Psoas muscle (tissue), 8 donors: ENCODE results near the gene AQP5. TPM values are rescaled to one million over a fixed set of nuclear protein-coding genes. Genes with fewer than 3 reads are reported as not detected.
A peak's percentile ranks its signal among the peaks of the same experiment; 100 is the strongest.

Source experiments
- ATAC-seq, 4 donors: fragments of 200-7000 bp; cut with Tn5 transposase; one replicate each; pipeline ENCODE4 v1.9.1; 2020; ENCODE audit warnings: moderate library complexity in 3 of 4, mild to moderate bottlenecking in 2 of 4
- DNase-seq, 2 donors: peaks; one replicate each; pipeline ENCODE4 v3.0.0-alpha.2; 2020
- H3K27ac ChIP-seq: fragments of 200-600 bp; one replicate; pipeline ENCODE4 v1.8.0; 2022
- H3K27me3 ChIP-seq, 3 donors: fragments of 200-600 bp in 1 of 3; one replicate each; pipeline versions ENCODE4 v1.6.1 to v1.8.0; 2013 to 2022; ENCODE audit warnings: low read length in 2 of 3, mild to moderate bottlenecking in 2 of 3, moderate library complexity in 1 of 3; ENCODE audit not compliant: insufficient read depth in 3 of 3
- H3K36me3 ChIP-seq, 2 donors: fragments of 200-600 bp in 1 of 2; one replicate each; pipeline versions ENCODE4 v1.6.1 to v1.8.0; 2013 to 2022; ENCODE audit warnings: low read depth in 1 of 2, mild to moderate bottlenecking in 1 of 2, moderate library complexity in 1 of 2; ENCODE audit not compliant: insufficient read depth in 1 of 2
- H3K4me1 ChIP-seq: fragments of 200-600 bp; one replicate; pipeline ENCODE4 v1.8.0; 2022
- H3K4me3 ChIP-seq: fragments of 200-600 bp; one replicate; pipeline ENCODE4 v1.8.0; 2022; ENCODE audit warnings: mild to moderate bottlenecking
- H3K9me3 ChIP-seq: fragments of 200-600 bp; one replicate; pipeline ENCODE4 v1.8.0; 2022
- CTCF ChIP-seq: fragments of 200-600 bp; IDR thresholded peaks from one replicate; pipeline ENCODE4 v1.8.0; 2022; ENCODE audit warnings: antibody characterized with exemption
- WGBS, 3 donors: extraction: QIAGEN DNeasy Blood & Tissue Kit; methylation state at CpG; one replicate each; pipeline versions ENCODE4 v1.1.6 to v1.1.7; 2013; 5-methylcytosine and 5-hydroxymethylcytosine counted together
- intact Hi-C, 2 donors: fragments of 100-400 bp; cut with DNase I; formaldehyde crosslinking; loops; one replicate each; pipeline versions ENCODE4 v1.11.0 to v1.14.2; 2022
- polyA plus RNA-seq, 3 donors: library from polyadenylated mRNA; stranded (reverse); fragments of 200-250 nt; gene quantifications; one replicate each; pipeline ENCODE4 v1.2.3, GENCODE V29; 2013
- total RNA-seq, 4 donors: library from RNA; stranded (reverse); fragmentation: NEBNext Ultra II Directional in 2 of 4; extraction: Animal tissue kit (Norgen Biotek cat#: 25700) in 2 of 4; gene quantifications; one replicate each; pipeline versions ENCODE4 v1.2.1 to v1.2.4, GENCODE V29; 2021 to 2023
- donor health status: healthy with polysubstance abuse.
- donor health status: DM: no; HTN: no; CAD: no; lungs with moderate emphysema.
- donor health status: Bipolar disorder and iron deficiency.
- donor health status: healthy.
- donor health status: DM: yes; HTN: yes; CAD: no.
- donor health status: DM: no; HTN: no; CAD: no.
- donor health status: DM: no; HTN: no; CAD: no.
- donor health status: DM: yes; HTN: yes; CAD: no.

The AQP5 gene
- total and polyA plus RNA-seq, 7 donors = 0.05 TPM; not detected in 6

DNA sequence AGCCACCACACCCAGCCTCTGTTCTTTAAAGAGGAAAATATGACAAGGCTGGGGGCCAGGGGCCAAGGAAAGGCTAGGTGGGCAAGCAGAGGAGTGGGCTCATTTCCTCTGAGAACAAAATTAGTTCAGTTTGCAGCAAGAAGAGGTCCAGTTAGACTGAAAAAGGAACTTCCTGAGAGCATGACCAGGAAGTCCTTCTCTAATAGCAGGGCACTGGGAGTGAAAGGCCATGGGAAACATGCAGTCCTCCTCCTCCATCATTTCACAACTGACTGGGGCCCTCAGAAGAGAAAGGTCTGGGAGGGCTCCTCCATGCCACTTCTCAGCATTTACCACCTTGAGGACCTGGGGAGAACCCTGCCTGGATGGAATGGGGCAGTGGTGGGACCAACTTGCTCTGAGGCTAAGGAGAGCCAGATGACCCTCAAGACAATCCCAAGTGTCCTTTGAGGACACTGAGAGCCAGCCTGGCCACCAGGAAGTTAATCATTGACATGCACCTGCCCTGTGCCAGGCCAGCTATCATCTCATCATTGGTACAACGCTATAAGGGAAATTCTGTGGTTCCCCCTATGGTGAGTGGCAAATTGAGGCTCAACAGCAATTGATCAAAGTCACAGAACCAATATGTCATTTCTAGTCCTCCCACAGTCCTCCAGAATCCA lies 9.1 kb upstream of the AQP5 start:
- Histone ChIP-seq H3K27ac (no peak overlapping the region), H3K9me3 (no peaks in the 10 kb centered on the region), H3K4me3 (no peak overlapping the region), H3K4me1 (no peaks in the 10 kb centered on the region), H3K27me3 (peaks cover 0 to 25% (median 13%) of the 10 kb centered on the region in 3 donors), H3K36me3 (no peaks in the 10 kb centered on the region)
- no peak for DNase-seq
- intact Hi-C loops = no loop called here
- no peak for TF ChIP-seq CTCF
- no peak for ATAC-seq
- 80 to 100% (median 89%) methylated on average over 1 of the region's 1 CpG for WGBS, 3 donors

GRCh38 chr12:49953151-49953550 lies 8.5 kb upstream of the AQP5 start:
- H3K4me1 ChIP-seq = no peaks in the 10 kb centered on the region
- no peak overlapping the region for H3K4me3 ChIP-seq
- intact Hi-C loops = no loop called here
- no peak for TF ChIP-seq CTCF
- ATAC-seq (no peak), DNase-seq (no peak)
- H3K27ac ChIP-seq = no peak overlapping the region
- H3K27me3 ChIP-seq = peaks cover 0 to 30% (median 13%) of the 10 kb centered on the region in 3 donors
- 91 to 98% (median 93%) methylated on average over 4 of the region's 4 CpGs for WGBS, 3 donors
- no peaks in the 10 kb centered on the region for H3K36me3 ChIP-seq
- H3K9me3 ChIP-seq = no peaks in the 10 kb centered on the region

DNA sequence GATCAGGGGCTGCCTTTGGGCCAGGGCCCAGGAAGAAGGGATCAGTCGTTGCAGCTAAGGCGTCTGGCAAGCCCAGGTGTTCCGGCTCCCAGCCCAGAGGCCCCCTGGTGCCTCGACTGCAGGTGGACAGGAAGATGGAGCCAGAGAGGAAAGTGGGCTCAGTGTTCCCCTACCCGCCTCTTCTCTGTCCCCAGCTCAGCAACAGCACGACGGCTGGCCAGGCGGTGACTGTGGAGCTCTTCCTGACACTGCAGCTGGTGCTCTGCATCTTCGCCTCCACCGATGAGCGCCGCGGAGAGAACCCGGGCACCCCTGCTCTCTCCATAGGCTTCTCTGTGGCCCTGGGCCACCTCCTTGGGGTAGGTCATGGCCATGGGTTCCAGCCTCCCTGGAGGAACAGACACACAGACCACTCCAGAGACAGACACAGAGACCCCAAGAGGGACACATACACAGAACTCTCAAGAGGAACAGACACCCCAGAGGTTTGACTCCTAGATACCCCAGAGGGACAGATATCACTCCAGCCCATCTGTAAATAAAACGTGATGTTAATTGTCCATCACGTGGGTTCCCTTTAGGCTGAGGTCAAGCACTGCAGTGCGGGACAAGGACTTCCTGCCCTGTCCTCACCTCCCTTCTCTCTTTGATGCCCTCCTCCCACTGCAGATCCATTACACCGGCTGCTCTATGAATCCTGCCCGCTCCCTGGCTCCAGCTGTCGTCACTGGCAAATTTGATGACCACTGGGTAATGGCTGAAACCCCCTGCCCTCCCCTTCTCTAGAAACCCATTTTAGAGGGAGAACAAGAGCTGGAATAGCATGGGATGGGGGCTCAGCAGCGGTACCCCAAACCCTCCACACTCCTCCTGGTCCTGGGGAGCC lies 7.5 kb upstream of the AQP5 start:
- no peak for TF ChIP-seq CTCF
- ATAC-seq (no peak), DNase-seq (peak in 1 of 2 donors; percentile 41)
- no peaks in the 10 kb centered on the region for H3K4me1 ChIP-seq
- peaks cover 0 to 40% (median 13%) of the 10 kb centered on the region in 3 donors for H3K27me3 ChIP-seq
- H3K36me3 ChIP-seq = no peaks in the 10 kb centered on the region
- H3K9me3 ChIP-seq = no peaks in the 10 kb centered on the region
- 56 to 68% (median 66%) methylated on average over 21 of the region's 21 CpGs for WGBS, 3 donors
- H3K27ac ChIP-seq = no peak overlapping the region
- intact Hi-C loops = no loop called here
- H3K4me3 ChIP-seq = no peak overlapping the region

DNA sequence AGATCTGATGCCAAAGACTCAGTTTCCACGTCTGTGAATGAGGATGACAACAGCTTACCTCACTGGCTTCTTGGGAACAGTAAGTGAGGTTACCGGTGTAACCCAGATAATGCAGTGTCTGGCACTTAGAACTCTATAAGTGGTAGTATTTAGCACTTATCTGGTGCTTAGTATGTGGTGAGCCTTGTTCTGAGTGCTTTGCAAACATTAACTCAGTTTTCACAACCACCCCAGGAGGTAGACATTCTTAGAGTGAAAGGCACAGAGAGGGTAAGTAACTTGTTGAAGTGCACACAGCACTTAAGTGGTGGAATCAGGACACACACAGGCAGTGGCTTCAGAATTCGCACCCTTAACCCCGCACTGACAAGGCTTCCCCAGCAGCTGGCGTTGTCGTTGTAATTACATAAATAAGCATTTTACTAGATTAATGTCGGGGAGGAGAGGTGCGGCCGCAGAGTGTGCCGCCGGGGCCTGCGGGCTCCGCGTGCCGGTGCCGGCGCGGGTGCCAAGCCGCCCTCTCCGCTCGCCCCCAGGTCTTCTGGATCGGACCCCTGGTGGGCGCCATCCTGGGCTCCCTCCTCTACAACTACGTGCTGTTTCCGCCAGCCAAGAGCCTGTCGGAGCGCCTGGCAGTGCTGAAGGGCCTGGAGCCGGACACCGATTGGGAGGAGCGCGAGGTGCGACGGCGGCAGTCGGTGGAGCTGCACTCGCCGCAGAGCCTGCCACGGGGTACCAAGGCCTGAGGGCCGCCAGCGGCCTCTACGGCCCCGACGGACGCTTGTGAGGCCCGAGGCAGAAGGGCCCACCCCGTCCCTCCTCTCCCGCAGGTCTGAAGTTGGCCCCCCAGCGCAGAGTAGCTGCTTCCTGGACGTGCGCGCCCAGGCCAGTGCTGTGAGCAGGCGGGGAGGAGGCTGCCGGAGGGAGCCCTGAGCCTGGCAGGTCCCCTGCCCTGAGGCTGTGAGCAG lies 6.5 kb upstream of the AQP5 start:
- H3K27me3 ChIP-seq = peaks cover 0 to 49% (median 20%) of the 10 kb centered on the region in 3 donors
- intact Hi-C loops = no loop called here
- ATAC-seq (no peak), DNase-seq (no peak)
- no peaks in the 10 kb centered on the region for H3K36me3 ChIP-seq
- no peaks in the 10 kb centered on the region for H3K9me3 ChIP-seq
- TF ChIP-seq CTCF = no peak
- no peaks in the 10 kb centered on the region for H3K4me1 ChIP-seq
- H3K27ac ChIP-seq = no peak overlapping the region
- H3K4me3 ChIP-seq = no peak overlapping the region
- WGBS, 3 donors = 42 to 51% (median 51%) methylated on average over 50 to 53 of the region's 53 CpGs
